ENCODE results near the gene CPED1.

- no peak for TF ChIP-seq CTCF (tag by site-specific recombination; IDR thresholded peaks at IDR 0.05)
- TF ChIP-seq ZNF423 (tag by site-specific recombination; IDR thresholded peaks at IDR 0.05), result no peak
Measured at GRCh38 chr7:121042195-121042594, 53.7 kb downstream of the CPED1 start.
